SU-DHL-6 (cell line): ENCODE measurements around the gene NUDC.

ENCODE experiments used
- H2AFZ ChIP-seq: fragments of 200-600 bp; sonication (generic); 2 replicates; pipeline ENCODE4 v1.6.1; 2014; ENCODE audit warnings: low read depth, mild to moderate bottlenecking, moderate library complexity, mixed read lengths, antibody characterized with exemption, low read length; ENCODE audit not compliant: severe bottlenecking
- H3F3A ChIP-seq: fragments of 200-600 bp; shearing (Covaris generic); 2 replicates; pipeline ENCODE4 v1.6.0; 2016; ENCODE audit warnings: antibody characterized with exemption, mild to moderate bottlenecking; ENCODE audit not compliant: insufficient read depth
- H3K27ac ChIP-seq: fragments of 200-600 bp; sonication (generic); 2 replicates; pipeline ENCODE4 v1.5.1; 2016; ENCODE audit warnings: low read depth, mild to moderate bottlenecking, low read length, moderate library complexity, mixed read lengths
- H3K27me3 ChIP-seq: fragments of 200-600 bp; sonication (generic), shearing (Covaris generic); 2 replicates; pipeline ENCODE4 v1.6.0; 2014; ENCODE audit warnings: mild to moderate bottlenecking, low read length
- H3K36me3 ChIP-seq: fragments of 200-600 bp; sonication (generic); 2 replicates; pipeline ENCODE4 v1.6.1; 2014; ENCODE audit warnings: mild to moderate bottlenecking, low read length, mixed read lengths
- H3K4me2 ChIP-seq: fragments of 300-600, 200-600 bp; shearing (Covaris generic), sonication (generic); 2 replicates; pipeline ENCODE4 v1.6.0; 2014; ENCODE audit warnings: low read length, low read depth, mild to moderate bottlenecking; ENCODE audit not compliant: poor library complexity, severe bottlenecking
- H3K4me3 ChIP-seq: fragments of 200-600 bp; sonication (generic); 2 replicates; pipeline ENCODE4 v1.5.1; 2014; ENCODE audit warnings: antibody characterized with exemption, low read length, mild to moderate bottlenecking, mixed read lengths; ENCODE audit not compliant: insufficient read depth, poor library complexity, severe bottlenecking
- H3K79me2 ChIP-seq: fragments of 200-600 bp; sonication (generic); 2 replicates; pipeline ENCODE4 v1.6.1; 2014; ENCODE audit warnings: mild to moderate bottlenecking, low read length, moderate library complexity; ENCODE audit not compliant: insufficient read depth
- H3K9ac ChIP-seq: fragments of 200-600 bp; sonication (generic); 2 replicates; pipeline ENCODE4 v1.7.0; 2014; ENCODE audit warnings: mild to moderate bottlenecking, low read length
- H3K9me2 ChIP-seq: fragments of 200-600 bp; sonication (generic); replicated peaks from 2 replicates; pipeline ENCODE4 v1.6.1; 2014; ENCODE audit warnings: low read length; ENCODE audit not compliant: insufficient read depth
- H3K9me3 ChIP-seq: fragments of 200-600 bp; sonication (generic); 2 replicates; pipeline ENCODE4 v1.6.1; 2014; ENCODE audit warnings: low read length, mixed read lengths; ENCODE audit not compliant: insufficient read depth
- H4K20me1 ChIP-seq: fragments of 200-600 bp; sonication (generic); 2 replicates; pipeline ENCODE4 v1.6.1; 2014; ENCODE audit warnings: low read depth, mild to moderate bottlenecking, antibody characterized with exemption, low read length, moderate library complexity, mixed read lengths
- EZH2phosphoT487 ChIP-seq: fragments of 200-600 bp; sonication (generic), shearing (Covaris generic); conservative IDR thresholded peaks from 2 replicates; pipeline ENCODE4 v1.6.1; 2018; ENCODE audit warnings: mild to moderate bottlenecking, antibody characterized with exemption, low read length, moderate library complexity, mixed read lengths
- TF ChIP-seq, protein P1 (sequence below): fragments of 200-600 bp; sonication (generic); IDR thresholded peaks from one replicate; pipeline ENCODE4 v1.5.1; 2017; ENCODE audit warnings: antibody characterized with exemption, mild to moderate bottlenecking, low read length, moderate library complexity; ENCODE audit not compliant: insufficient read depth, poor library complexity, severe bottlenecking

NUDC gene

GRCh38 chr1:26993237-26994019, 71.9 kb downstream of the NUDC start, which contains the start of gene TRNP1:
TSS of gene TRNP1 (plus strand) at chr1:26993692. CDS start at chr1:26993787, 95 bp downstream.
- Histone ChIP-seq H3F3A (no peaks in the 10 kb centered on the region), H3K36me3 (no peaks in the 10 kb centered on the region), H3K4me2 (peak within 1 kb of the TSS; percentile 80), H3K9ac (peak within 1 kb of the TSS; percentile 62), H3K9me3 (no peaks in the 10 kb centered on the region), H3K4me3 (peak within 1 kb of the TSS; percentile 91), H3K27me3 (no peaks in the 10 kb centered on the region), H4K20me1 (no peaks in the 10 kb centered on the region), H2AFZ (peak within 1 kb of the TSS; percentile 95), H3K9me2 (no peaks in the 10 kb centered on the region), H3K79me2 (no peaks in the 10 kb centered on the region), H3K27ac (no peak within 1 kb of the TSS)
- TF ChIP-seq, protein P1, sequence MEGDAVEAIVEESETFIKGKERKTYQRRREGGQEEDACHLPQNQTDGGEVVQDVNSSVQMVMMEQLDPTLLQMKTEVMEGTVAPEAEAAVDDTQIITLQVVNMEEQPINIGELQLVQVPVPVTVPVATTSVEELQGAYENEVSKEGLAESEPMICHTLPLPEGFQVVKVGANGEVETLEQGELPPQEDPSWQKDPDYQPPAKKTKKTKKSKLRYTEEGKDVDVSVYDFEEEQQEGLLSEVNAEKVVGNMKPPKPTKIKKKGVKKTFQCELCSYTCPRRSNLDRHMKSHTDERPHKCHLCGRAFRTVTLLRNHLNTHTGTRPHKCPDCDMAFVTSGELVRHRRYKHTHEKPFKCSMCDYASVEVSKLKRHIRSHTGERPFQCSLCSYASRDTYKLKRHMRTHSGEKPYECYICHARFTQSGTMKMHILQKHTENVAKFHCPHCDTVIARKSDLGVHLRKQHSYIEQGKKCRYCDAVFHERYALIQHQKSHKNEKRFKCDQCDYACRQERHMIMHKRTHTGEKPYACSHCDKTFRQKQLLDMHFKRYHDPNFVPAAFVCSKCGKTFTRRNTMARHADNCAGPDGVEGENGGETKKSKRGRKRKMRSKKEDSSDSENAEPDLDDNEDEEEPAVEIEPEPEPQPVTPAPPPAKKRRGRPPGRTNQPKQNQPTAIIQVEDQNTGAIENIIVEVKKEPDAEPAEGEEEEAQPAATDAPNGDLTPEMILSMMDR: no peak
- TF ChIP-seq EZH2phosphoT487: no peak

- no peaks in the 10 kb centered on the region for H3F3A ChIP-seq
- peak overlapping the region; percentile 80 for H3K4me2 ChIP-seq
- no peaks in the 10 kb centered on the region for H3K27me3 ChIP-seq
- no peaks in the 10 kb centered on the region for H3K9me2 ChIP-seq
- peak overlapping the region; percentile 91 for H3K4me3 ChIP-seq
- H3K27ac ChIP-seq: no peak overlapping the region
- TF ChIP-seq EZH2phosphoT487: no peak
- TF ChIP-seq, protein P1: no peak
- H4K20me1 ChIP-seq: no peaks in the 10 kb centered on the region
- no peaks in the 10 kb centered on the region for H3K79me2 ChIP-seq
- H3K36me3 ChIP-seq: no peaks in the 10 kb centered on the region
- H2AFZ ChIP-seq: peak overlapping the region; percentile 95
- H3K9ac ChIP-seq: peak overlapping the region; percentile 62
- H3K9me3 ChIP-seq: no peaks in the 10 kb centered on the region
These were observed 72.7 kb downstream of the NUDC start for GRCh38 chr1:26994020-26994786.

GRCh38 chr1:26994787-26995517, 73.4 kb downstream of the NUDC start:
- Histone ChIP-seq H2AFZ (no peak overlapping the region), H3K4me3 (no peak overlapping the region), H3K27me3 (no peaks in the 10 kb centered on the region), H3K36me3 (no peaks in the 10 kb centered on the region), H3K79me2 (no peaks in the 10 kb centered on the region), H3F3A (no peaks in the 10 kb centered on the region), H4K20me1 (no peaks in the 10 kb centered on the region), H3K27ac (no peak overlapping the region), H3K9me3 (no peaks in the 10 kb centered on the region), H3K9ac (no peak overlapping the region), H3K4me2 (no peak overlapping the region), H3K9me2 (no peaks in the 10 kb centered on the region)
- TF ChIP-seq EZH2phosphoT487: no peak
- TF ChIP-seq, protein P1: no peak
